GM21619 (cell line): Measurements from ENCODE around the gene HNRNPA1L2.
A peak's percentile ranks its signal among the peaks of the same experiment; 100 is the strongest.
"Not testable (repeated sequence)": the region's sequence is repeated elsewhere in the genome, so short reads cannot be mapped to it uniquely, and the experiment has no call there.

Source experiments
- ATAC-seq: cut with Tn5 transposase; IDR thresholded peaks from one replicate; pipeline ENCODE4 v1.9.1; 2021; ENCODE audit not compliant: unreplicated experiment

HNRNPA1L2 gene

DNA sequence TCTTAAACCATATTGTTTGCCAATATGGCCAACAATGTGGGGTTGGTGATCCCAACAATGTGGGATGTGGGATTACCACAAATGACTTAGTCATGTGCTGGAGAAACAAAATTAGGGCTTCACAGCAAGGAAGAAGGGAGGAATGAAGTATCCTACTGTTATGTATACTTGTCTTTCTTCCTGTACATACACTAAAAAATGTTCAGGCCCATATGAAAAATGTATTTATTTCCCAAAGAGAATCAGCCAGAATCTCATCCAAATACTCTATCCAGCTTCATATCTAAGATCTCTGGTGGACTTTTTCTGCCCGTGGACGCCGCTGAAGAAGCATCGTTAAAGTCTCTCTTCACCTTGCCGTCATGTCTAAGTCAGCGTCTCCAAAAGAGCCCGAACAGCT lies at the start of gene HNRNPA1L2:
Gene HNRNPA1L2, plus strand, starts transcription at position 301 of the 400 bp plus-strand sequence. Its CDS starts 62 bp downstream, at position 363.
- no peak for ATAC-seq

DNA sequence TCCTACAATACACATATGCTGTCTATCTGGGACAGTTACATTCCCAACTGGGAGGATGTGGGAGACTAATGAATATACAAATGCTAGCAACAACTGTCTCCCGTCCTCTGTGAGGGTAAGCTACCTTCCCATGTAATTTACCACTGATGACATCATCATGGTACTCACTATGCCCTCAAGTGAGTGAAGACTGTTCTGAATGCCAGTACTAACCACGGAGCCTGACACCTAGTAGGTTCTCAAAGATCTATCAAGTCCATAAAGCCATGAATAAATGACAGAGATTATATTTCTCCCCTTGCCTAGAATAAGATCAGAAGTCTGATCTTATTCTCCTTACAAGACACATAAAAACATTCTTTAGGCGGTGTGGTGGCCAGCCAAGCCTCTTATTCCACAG lies 49.1 kb upstream of the HNRNPA1L2 start:
- not testable (repeated sequence) for ATAC-seq

DNA sequence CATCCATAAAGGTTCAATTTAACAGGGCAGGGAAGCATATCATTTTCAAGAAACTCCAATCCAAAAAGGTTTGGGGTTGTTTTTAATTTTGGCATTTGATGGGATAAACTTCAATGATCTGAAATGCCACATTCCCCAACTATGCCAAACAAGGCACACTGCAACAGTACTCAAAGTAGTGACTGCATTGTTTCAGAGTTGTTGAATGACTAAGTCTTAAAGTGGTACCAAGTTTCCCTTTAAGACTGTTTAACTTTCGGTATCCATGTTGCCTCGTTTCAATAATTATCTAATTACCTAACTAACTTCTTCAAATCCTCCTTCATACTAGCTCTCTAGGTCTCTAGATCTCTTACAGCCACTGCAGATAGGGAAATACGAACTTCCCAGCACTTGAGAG lies 48.4 kb upstream of the HNRNPA1L2 start:
- not testable (repeated sequence) for ATAC-seq

DNA sequence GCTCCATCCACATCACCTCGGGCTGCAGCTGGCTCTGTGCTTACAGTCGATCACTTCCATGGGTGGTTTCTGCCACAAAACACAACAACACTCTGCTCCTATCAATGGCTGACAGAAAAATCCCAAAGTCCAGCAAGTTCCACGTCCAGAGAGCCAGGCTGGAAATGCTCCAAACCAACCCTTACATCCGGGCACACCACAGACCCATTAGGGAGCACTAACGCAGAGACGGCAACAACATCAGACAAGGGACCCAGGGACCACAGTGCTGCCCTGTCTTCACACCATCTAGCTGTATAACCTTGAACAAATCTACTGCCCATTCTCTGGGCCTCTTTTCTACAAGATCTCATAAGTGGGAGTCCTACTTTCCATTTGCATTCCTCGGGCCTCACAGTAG lies 47.9 kb upstream of the HNRNPA1L2 start:
- not testable (repeated sequence) for ATAC-seq

- ATAC-seq, result no peak
Measured at GRCh38 chr13:52597676-52598075, 44.6 kb upstream of the HNRNPA1L2 start.

GRCh38 chr13:52599037-52599847 lies 43.0 kb upstream of the HNRNPA1L2 start:
- ATAC-seq, result peak; percentile 6

GRCh38 chr13:52599848-52600603 lies 42.2 kb upstream of the HNRNPA1L2 start:
- peak; percentile 61 for ATAC-seq

GRCh38 chr13:52600666-52601065 lies 41.6 kb upstream of the HNRNPA1L2 start:
- ATAC-seq, result no peak

GRCh38 chr13:52603316-52603715 lies 38.9 kb upstream of the HNRNPA1L2 start:
- ATAC-seq, result not testable (repeated sequence)

DNA sequence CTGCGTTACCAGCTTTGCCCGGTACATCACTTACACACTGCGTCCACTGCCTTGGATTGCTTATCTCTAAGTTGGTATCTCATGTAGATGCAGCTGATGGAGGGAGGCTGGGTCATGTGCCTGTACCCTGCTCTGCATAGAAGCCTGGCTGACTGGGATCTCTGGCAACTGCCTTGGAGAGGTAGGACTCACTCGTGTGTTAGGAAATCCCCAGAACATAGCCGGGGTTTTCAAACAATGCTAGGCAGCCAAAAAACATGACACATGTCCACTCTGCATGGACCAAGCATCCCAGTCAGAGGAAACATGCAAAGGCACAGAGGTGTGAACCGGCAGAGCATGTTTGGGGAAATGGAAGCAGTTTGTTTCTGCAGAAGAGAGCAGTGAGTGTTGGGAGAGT lies 36.1 kb upstream of the HNRNPA1L2 start:
- not testable (repeated sequence) for ATAC-seq

DNA sequence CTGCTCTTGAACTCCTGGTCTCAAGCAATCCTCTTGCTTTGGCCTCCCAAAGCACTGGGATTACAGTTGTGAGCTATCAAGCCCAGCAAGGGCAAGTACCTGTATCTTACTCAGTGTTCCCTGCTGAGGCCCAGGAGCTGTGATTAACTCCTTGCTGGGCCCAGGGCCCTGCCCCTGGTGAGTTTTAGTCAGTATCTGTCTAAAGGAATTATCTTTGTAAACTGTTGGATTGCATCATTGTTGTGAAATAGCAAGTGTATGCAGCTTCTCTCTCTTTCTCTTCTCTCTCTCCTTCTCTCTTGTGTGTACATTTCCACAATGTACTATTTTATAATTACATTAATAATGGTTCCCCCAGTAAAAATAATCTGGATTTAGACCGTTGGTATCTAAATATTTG lies 35.4 kb upstream of the HNRNPA1L2 start:
- ATAC-seq, result not testable (repeated sequence)

- not testable (repeated sequence) for ATAC-seq
Measured at GRCh38 chr13:52608184-52608583, 34.0 kb upstream of the HNRNPA1L2 start.

- ATAC-seq, result peak; percentile 85
Measured at GRCh38 chr13:52609013-52609606, 33.1 kb upstream of the HNRNPA1L2 start.

- not testable (repeated sequence) for ATAC-seq
Measured at GRCh38 chr13:52610158-52610557, 32.1 kb upstream of the HNRNPA1L2 start.

GRCh38 chr13:52615134-52615801 lies 27.0 kb upstream of the HNRNPA1L2 start:
- ATAC-seq, result no peak

DNA sequence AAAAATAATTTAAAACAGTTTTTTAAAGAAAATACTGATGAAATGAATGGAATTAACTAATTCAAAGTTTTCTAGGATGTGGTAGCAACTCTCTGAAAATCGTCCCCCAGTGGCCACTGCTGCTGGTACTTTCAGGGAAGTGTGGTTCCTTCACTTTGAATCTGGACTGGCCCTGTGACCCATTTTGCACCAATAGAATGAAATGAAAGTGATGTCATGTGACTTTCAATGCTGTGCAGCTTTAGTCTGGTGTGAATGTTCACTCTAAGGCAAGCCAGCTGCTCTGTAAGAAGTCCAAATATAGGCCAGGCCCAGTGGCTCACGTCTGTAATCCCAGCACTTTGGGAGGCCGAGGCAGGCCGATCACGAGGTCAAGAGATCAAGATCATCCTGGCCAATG lies 26.4 kb upstream of the HNRNPA1L2 start:
- no peak for ATAC-seq

DNA sequence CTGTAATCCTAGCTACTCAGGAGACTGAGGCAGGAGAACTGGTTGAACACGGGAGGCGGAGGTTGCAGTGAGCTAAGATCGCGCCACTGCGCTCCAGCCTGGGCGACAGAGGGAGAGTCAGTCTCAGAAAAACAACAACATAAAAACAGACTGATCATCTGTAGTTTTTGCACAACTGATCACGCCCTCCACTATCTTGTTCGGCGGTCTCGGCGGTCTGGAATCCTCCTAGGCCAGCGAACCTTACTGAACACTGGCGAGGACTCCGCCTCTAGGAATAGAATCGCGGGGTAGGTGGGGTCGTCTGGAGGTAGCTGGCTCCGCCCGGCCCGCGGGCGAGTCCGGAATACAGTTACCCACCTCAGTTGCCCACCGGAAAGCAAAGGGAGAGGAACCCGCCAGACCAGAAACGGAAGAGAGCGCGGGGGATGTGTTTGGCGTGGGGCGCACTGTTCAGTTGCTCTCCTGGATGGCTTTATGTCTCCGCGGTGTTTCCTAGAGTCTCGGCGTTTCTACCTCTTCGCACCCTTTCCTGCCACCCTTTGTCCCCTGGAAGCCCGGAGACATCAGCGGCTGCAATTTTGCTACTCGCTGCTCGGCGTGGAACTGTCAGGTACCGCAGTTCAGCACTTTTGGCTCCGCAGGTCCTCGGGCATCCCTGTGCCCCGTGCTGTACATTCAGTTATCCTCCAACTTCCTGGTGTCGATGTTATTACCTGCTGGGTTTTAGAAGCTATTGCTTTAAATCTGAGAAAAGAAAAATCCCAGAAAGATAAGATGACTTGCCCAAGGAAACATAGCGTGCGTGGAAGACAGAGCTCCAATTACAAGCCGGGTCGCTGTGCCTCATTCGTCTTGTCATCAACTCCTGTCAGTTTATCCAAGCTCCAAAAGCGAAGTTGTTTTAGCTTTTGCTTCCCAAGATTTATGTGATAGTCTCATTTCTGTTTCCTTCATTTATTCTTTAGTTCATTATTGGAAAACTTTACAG lies 24.9 kb upstream of the HNRNPA1L2 start:
- ATAC-seq, result peak; percentile 95

- not testable (repeated sequence) for ATAC-seq
Measured at GRCh38 chr13:52631083-52631690, 11.0 kb upstream of the HNRNPA1L2 start.

DNA sequence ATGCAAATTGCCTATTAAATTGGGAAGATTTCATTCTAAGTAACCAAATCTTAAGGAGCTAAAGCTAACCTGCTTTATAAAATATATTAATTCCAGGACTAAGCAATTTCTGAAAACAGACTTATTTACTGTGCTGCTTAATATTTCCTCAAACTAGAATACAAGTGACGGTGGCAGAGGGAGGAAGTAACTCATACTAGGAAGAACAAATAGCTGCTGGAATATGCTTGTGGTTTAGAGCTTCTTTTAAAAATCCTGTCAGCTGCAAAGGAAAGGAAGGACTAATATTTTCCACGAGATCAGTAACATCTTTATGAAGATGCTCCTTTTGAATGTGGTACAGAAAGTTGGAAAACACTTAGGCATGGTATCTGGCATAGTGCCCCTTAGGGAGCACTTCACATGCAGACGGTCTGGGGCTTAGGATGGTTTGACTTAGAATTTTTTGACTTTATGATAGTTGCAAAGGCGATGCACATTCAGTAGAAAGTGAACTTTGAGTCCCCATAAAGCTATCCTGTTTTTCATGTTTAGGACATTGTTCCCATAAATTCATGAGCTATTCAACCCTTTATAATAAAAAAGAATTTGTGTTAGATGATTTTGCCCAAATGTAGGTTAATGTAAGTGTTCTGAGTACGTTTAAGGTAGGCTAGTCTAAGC lies 3.4 kb upstream of the HNRNPA1L2 start:
- ATAC-seq, result no peak
